PC-3 (cell line): Measurements from ENCODE around the gene CD163L1. TPM values are rescaled to one million over a fixed set of nuclear protein-coding genes. Genes with fewer than 3 reads are reported as not detected.

Experiments
- ATAC-seq: fragments of 200-7000 bp; cut with Tn5 transposase; 2 replicates; pipeline ENCODE4 v1.9.1; 2020; ENCODE audit warnings: mild to moderate bottlenecking, moderate library complexity
- BruUV-seq: library from RNA; stranded (reverse); fragments of 400-500 nt; replicated peaks from 2 replicates; lab custom pipeline; 2021; lab: Mats Ljungman, UMichigan
- CTCF ChIA-PET: fragments of 300-600 bp; sonication (Branson Sonifier 250); formaldehyde crosslinking; loops from one replicate; lab custom pipeline; 2022; ENCODE audit warnings: antibody characterized with exemption; lab: Charles Lee
- POLR2A ChIA-PET: fragments of 300-600 bp; sonication (Branson Sonifier 250); formaldehyde crosslinking; loops from one replicate; lab custom pipeline; 2022; ENCODE audit warnings: antibody characterized with exemption; ENCODE audit not compliant: unreplicated experiment; lab: Charles Lee
- DNase-seq: peaks from one replicate; pipeline ENCODE4 v3.0.0-alpha.2; 2015
- H2AFZ ChIP-seq: fragments of 300-600 bp; sonication (generic); 2 replicates; pipeline ENCODE4 v1.6.0; 2016; ENCODE audit warnings: antibody characterized with exemption, low read length
- H3F3A ChIP-seq: fragments of 300-600 bp; sonication (generic); one replicate; pipeline ENCODE4 v1.6.0; 2017; ENCODE audit warnings: antibody characterized with exemption, low read length, control low read depth, mild to moderate bottlenecking; ENCODE audit not compliant: unreplicated experiment
- H3K27ac ChIP-seq: fragments of 300-600 bp; sonication (generic); 2 replicates; pipeline ENCODE4 v1.5.1; 2016; ENCODE audit warnings: mild to moderate bottlenecking, low read length
- H3K27me3 ChIP-seq: fragments of 300-600 bp; sonication (generic); 2 replicates; pipeline ENCODE4 v1.6.1; 2016; ENCODE audit warnings: low read length, mixed read lengths
- H3K36me3 ChIP-seq: fragments of 300-600 bp; sonication (generic); 2 replicates; pipeline ENCODE4 v1.6.1; 2016; ENCODE audit warnings: low read depth, mixed run types, low read length, mixed read lengths
- H3K4me1 ChIP-seq: fragments of 300-600 bp; sonication (generic); 2 replicates; pipeline ENCODE4 v1.5.1; 2016; ENCODE audit warnings: low read length; ENCODE audit not compliant: insufficient read depth
- H3K4me2 ChIP-seq: fragments of 300-600 bp; sonication (generic); 2 replicates; pipeline ENCODE4 v1.6.0; 2016; ENCODE audit warnings: low read length
- H3K4me3 ChIP-seq: fragments of 300-600 bp; sonication (generic); 2 replicates; pipeline ENCODE4 v1.5.1; 2016; ENCODE audit warnings: mild to moderate bottlenecking, low read length, mixed read lengths
- H3K79me2 ChIP-seq: fragments of 300-600 bp; sonication (generic); 2 replicates; pipeline ENCODE4 v1.6.1; 2017; ENCODE audit warnings: low read length, mixed read lengths
- H3K9ac ChIP-seq: fragments of 300-600 bp; sonication (generic); 2 replicates; pipeline ENCODE4 v1.6.0; 2016; ENCODE audit warnings: mild to moderate bottlenecking, low read length
- H3K9me2 ChIP-seq: fragments of 300-600 bp; sonication (generic); replicated peaks from 2 replicates; pipeline ENCODE4 v1.6.1; 2016; ENCODE audit warnings: mixed run types, low read length, mixed read lengths
- H3K9me3 ChIP-seq: fragments of 300-600 bp; sonication (generic); 2 replicates; pipeline ENCODE4 v1.6.1; 2016; ENCODE audit warnings: low read length, mixed read lengths
- H4K20me1 ChIP-seq: fragments of 300-600 bp; sonication (generic); 2 replicates; pipeline ENCODE4 v1.6.1; 2016; ENCODE audit warnings: low read length, mixed read lengths
- CTCF ChIP-seq: fragments of 300-600 bp; sonication (generic); conservative IDR thresholded peaks from 2 replicates; pipeline ENCODE4 v1.5.1; 2017; ENCODE audit warnings: antibody characterized with exemption, low read depth, mild to moderate bottlenecking, low read length
- EZH2 ChIP-seq: fragments of 300-600 bp; sonication (generic); IDR thresholded peaks from one replicate; pipeline ENCODE4 v1.6.1; 2017; ENCODE audit warnings: antibody characterized with exemption, mild to moderate bottlenecking, low read length; ENCODE audit not compliant: unreplicated experiment
- EZH2phosphoT487 ChIP-seq: fragments of 300-600 bp; sonication (generic); IDR thresholded peaks from 2 replicates; pipeline ENCODE4 v1.6.1; 2018; ENCODE audit warnings: mild to moderate bottlenecking, antibody characterized with exemption, low read length, borderline replicate concordance
- intact Hi-C: fragments of 100-400 bp; cut with micrococcal nuclease; formaldehyde crosslinking; loops from 2 replicates; pipeline ENCODE4 v1.9.0; 2023
- total RNA-seq: library from RNA; depleted of rRNA; stranded (reverse); fragments of >200 nt; gene quantifications from 2 replicates; pipeline ENCODE4 v1.2.3, GENCODE V29; 2014

CD163L1 gene
- total RNA-seq, 1 experiment from 2014 or later, result 0.66 TPM

- H3K27ac ChIP-seq, result no peak overlapping the region
- no peak for DNase-seq
- intact Hi-C loops, result no loop called here
- no peak overlapping the region for H2AFZ ChIP-seq
- no peaks in the 10 kb centered on the region for H3K4me1 ChIP-seq
- H3K79me2 ChIP-seq, result no peaks in the 10 kb centered on the region
- no peak overlapping the region for H3K4me2 ChIP-seq
- TF ChIP-seq EZH2phosphoT487 (no peak), CTCF (no peak), EZH2 (no peak)
- H3K36me3 ChIP-seq, result no peaks in the 10 kb centered on the region
- H4K20me1 ChIP-seq, result no peaks in the 10 kb centered on the region
- ChIA-PET POLR2A (no interaction called here), CTCF (no interaction called here)
- no peak overlapping the region for H3K4me3 ChIP-seq
- no peaks in the 10 kb centered on the region for H3K9me3 ChIP-seq
- ATAC-seq, result no peak
- H3K9ac ChIP-seq, result no peak overlapping the region
- peaks cover 35% of the 10 kb centered on the region for H3K27me3 ChIP-seq
- BruUV-seq, result no TSS peak
- no peaks in the 10 kb centered on the region for H3K9me2 ChIP-seq
- H3F3A ChIP-seq, result no peaks in the 10 kb centered on the region
Measured at GRCh38 chr12:7403466-7403865, 40.5 kb downstream of the CD163L1 start.

GRCh38 chr12:7399089-7399488 lies 44.9 kb downstream of the CD163L1 start:
- CTCF ChIA-PET, result no interaction called here
- no peaks in the 10 kb centered on the region for H3K9me3 ChIP-seq
- POLR2A ChIA-PET, result no interaction called here
- no peak overlapping the region for H3K9ac ChIP-seq
- ATAC-seq (no peak), DNase-seq (no peak)
- peaks cover 6% of the 10 kb centered on the region; the same call in 1 of the 2 replicates for H3K27me3 ChIP-seq
- TF ChIP-seq EZH2phosphoT487, result no peak
- no peak for TF ChIP-seq CTCF
- TF ChIP-seq EZH2, result no peak
- no peaks in the 10 kb centered on the region for H3F3A ChIP-seq
- H3K4me1 ChIP-seq, result no peaks in the 10 kb centered on the region
- H3K79me2 ChIP-seq, result no peaks in the 10 kb centered on the region
- intact Hi-C loops, result no loop called here
- no peaks in the 10 kb centered on the region for H3K9me2 ChIP-seq
- BruUV-seq, result no TSS peak
- H3K36me3 ChIP-seq, result no peaks in the 10 kb centered on the region
- no peaks in the 10 kb centered on the region for H4K20me1 ChIP-seq
- H3K27ac ChIP-seq, result no peak overlapping the region
- no peak overlapping the region for H3K4me2 ChIP-seq
- H2AFZ ChIP-seq, result no peak overlapping the region
- H3K4me3 ChIP-seq, result no peak overlapping the region

GRCh38 chr12:7396418-7396817 lies 47.5 kb downstream of the CD163L1 start:
- Histone ChIP-seq H3K4me2 (no peak overlapping the region), H3K4me3 (no peak overlapping the region), H4K20me1 (no peaks in the 10 kb centered on the region), H3K27me3 (no peaks in the 10 kb centered on the region), H3K9ac (no peak overlapping the region), H3K9me2 (no peaks in the 10 kb centered on the region), H3K9me3 (no peaks in the 10 kb centered on the region), H3F3A (no peaks in the 10 kb centered on the region), H3K79me2 (no peaks in the 10 kb centered on the region), H3K27ac (no peak overlapping the region), H2AFZ (no peak overlapping the region), H3K4me1 (no peaks in the 10 kb centered on the region), H3K36me3 (no peaks in the 10 kb centered on the region)
- no peak for TF ChIP-seq CTCF
- no peak for TF ChIP-seq EZH2
- no peak for TF ChIP-seq EZH2phosphoT487
- no peak for ATAC-seq
- no peak for DNase-seq
- no TSS peak for BruUV-seq
- CTCF ChIA-PET, result no interaction called here
- POLR2A ChIA-PET, result no interaction called here
- intact Hi-C loops, result no loop called here
